Measurements from ENCODE around the gene GFI1. TPM values are rescaled to one million over a fixed set of nuclear protein-coding genes. Genes with fewer than 3 reads are reported as not detected.
A peak's percentile ranks its signal among the peaks of the same experiment; 100 is the strongest.

The GFI1 gene
- total and polyA plus RNA-seq, 2 of the 13 experiments (the other 11 are each of a cell fraction or from before 2014, with no cell fraction given): 10.3 to 10.5 TPM

GRCh38 chr1:92495392-92496063 is 8.8 kb upstream of the GFI1 start:
- in situ Hi-C loops (cut with HindIII; ENCODE audit: extremely low pct_ligation_motif_present, low pct_unique_long_range_greater_than_20kb): no loop called here
- WGBS (ENCODE audit: low lambda C conversion rate): 71% methylated on average over 2 of the region's 2 CpGs
- H3K27me3 ChIP-seq (ENCODE audit: control insufficient read depth in 1 of 2, insufficient read depth in 2 of 2, low read length in 2 of 2): no peaks in the 10 kb centered on the region

GRCh38 chr1:92494485-92495141 is 7.9 kb upstream of the GFI1 start:
- DNase-seq (ENCODE audit: low spot score) (no peak), FAIRE-seq (no peak), ATAC-seq (peak; percentile 48)
- intact Hi-C loops (cut with micrococcal nuclease; ENCODE audit: unreplicated experiment) (no loop called here), in situ Hi-C loops (cut with HindIII; ENCODE audit: extremely low pct_ligation_motif_present, low pct_unique_long_range_greater_than_20kb) (no loop called here)
- no TSS peak for BruUV-seq (replicated peaks)
- H3K27ac ChIP-seq (ENCODE audit: extremely low read length, insufficient read depth, low read length): no peak overlapping the region
- no peaks in the 10 kb centered on the region for H3K79me2 ChIP-seq (ENCODE audit: insufficient read depth, low read length)
- no peak overlapping the region for H3K9ac ChIP-seq (ENCODE audit: insufficient read depth, low read depth, low read length)
- H3K4me2 ChIP-seq (ENCODE audit: low read depth, low read length): peak overlapping the region; percentile 34
- WGBS (ENCODE audit: low lambda C conversion rate): 46% methylated on average over 4 of the region's 4 CpGs
- POLR2A ChIA-PET: no interaction called here
- no peaks in the 10 kb centered on the region for H3K36me3 ChIP-seq (replicated peaks in 1 of 2; ENCODE audit: control insufficient read depth in 1 of 2, insufficient read depth in 2 of 2, low read length in 2 of 2)
- CTCF ChIA-PET (ENCODE audit: low intra/inter-chr PET ratio, low total read pairs): no interaction called here
- peaks cover 39% of the 10 kb centered on the region for H3K4me1 ChIP-seq (ENCODE audit: insufficient read depth, low read length)
- H3K9me3 ChIP-seq (ENCODE audit: low read length): no peaks in the 10 kb centered on the region
- no peaks in the 10 kb centered on the region for H4K20me1 ChIP-seq (ENCODE audit: insufficient read depth, low read length)
- H3K27me3 ChIP-seq (ENCODE audit: control insufficient read depth in 1 of 2, insufficient read depth in 2 of 2, low read length in 2 of 2): no peaks in the 10 kb centered on the region
- no peak overlapping the region for H2AFZ ChIP-seq (ENCODE audit: low read length)
- H3K4me3 ChIP-seq (replicated peaks in 1 of 3; ENCODE audit: insufficient read depth in 1 of 3, low read depth in 2 of 3, low read length in 3 of 3): no peak overlapping the region
- no peak for TF ChIP-seq ZMAT5 (CRISPR knock-in tag; IDR thresholded peaks at IDR 0.05; ENCODE audit: borderline replicate concordance, low read depth)
- TF ChIP-seq, protein P1, sequence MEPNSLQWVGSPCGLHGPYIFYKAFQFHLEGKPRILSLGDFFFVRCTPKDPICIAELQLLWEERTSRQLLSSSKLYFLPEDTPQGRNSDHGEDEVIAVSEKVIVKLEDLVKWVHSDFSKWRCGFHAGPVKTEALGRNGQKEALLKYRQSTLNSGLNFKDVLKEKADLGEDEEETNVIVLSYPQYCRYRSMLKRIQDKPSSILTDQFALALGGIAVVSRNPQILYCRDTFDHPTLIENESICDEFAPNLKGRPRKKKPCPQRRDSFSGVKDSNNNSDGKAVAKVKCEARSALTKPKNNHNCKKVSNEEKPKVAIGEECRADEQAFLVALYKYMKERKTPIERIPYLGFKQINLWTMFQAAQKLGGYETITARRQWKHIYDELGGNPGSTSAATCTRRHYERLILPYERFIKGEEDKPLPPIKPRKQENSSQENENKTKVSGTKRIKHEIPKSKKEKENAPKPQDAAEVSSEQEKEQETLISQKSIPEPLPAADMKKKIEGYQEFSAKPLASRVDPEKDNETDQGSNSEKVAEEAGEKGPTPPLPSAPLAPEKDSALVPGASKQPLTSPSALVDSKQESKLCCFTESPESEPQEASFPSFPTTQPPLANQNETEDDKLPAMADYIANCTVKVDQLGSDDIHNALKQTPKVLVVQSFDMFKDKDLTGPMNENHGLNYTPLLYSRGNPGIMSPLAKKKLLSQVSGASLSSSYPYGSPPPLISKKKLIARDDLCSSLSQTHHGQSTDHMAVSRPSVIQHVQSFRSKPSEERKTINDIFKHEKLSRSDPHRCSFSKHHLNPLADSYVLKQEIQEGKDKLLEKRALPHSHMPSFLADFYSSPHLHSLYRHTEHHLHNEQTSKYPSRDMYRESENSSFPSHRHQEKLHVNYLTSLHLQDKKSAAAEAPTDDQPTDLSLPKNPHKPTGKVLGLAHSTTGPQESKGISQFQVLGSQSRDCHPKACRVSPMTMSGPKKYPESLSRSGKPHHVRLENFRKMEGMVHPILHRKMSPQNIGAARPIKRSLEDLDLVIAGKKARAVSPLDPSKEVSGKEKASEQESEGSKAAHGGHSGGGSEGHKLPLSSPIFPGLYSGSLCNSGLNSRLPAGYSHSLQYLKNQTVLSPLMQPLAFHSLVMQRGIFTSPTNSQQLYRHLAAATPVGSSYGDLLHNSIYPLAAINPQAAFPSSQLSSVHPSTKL (CRISPR knock-in tag; IDR thresholded peaks at IDR 0.05): peak; percentile 37; the same call in 1 of the 2 replicates
- 0 out of 4 replicates have a peak, but pooled peaks of 1 of the 2 experiments have one; percentile 16 for TF ChIP-seq ATF4 (CRISPR knock-in tag; IDR thresholded peaks at IDR 0.05)
- TF ChIP-seq MAFF (IDR thresholded peaks at IDR 0.05; ENCODE audit: low read depth, low read length): peak; percentile 86
- TF ChIP-seq ISL2 (CRISPR knock-in tag; IDR thresholded peaks at IDR 0.05): peak; percentile 54; the same call in 1 of the 2 replicates

More at GRCh38 chr1:92495392-92496063, 8.8 kb upstream of the GFI1 start:
- BruUV-seq (replicated peaks): no TSS peak
- no peaks in the 10 kb centered on the region for H4K20me1 ChIP-seq (ENCODE audit: insufficient read depth, low read length)
- H3K9ac ChIP-seq (ENCODE audit: insufficient read depth, low read depth, low read length): no peak overlapping the region
- H2AFZ ChIP-seq (ENCODE audit: low read length): no peak overlapping the region
- no peak overlapping the region for H3K27ac ChIP-seq (ENCODE audit: extremely low read length, insufficient read depth, low read length)
- CTCF ChIA-PET (ENCODE audit: low intra/inter-chr PET ratio, low total read pairs): no interaction called here
- intact Hi-C loops (cut with micrococcal nuclease; ENCODE audit: unreplicated experiment): no loop called here
- H3K4me2 ChIP-seq (ENCODE audit: low read depth, low read length): no peak overlapping the region
- peaks cover 39% of the 10 kb centered on the region for H3K4me1 ChIP-seq (ENCODE audit: insufficient read depth, low read length)
- ATAC-seq: no peak
- H3K4me3 ChIP-seq (replicated peaks in 1 of 3; ENCODE audit: insufficient read depth in 1 of 3, low read depth in 2 of 3, low read length in 3 of 3): no peak overlapping the region
- no peaks in the 10 kb centered on the region for H3K9me3 ChIP-seq (ENCODE audit: low read length)
- H3K36me3 ChIP-seq (replicated peaks in 1 of 2; ENCODE audit: control insufficient read depth in 1 of 2, insufficient read depth in 2 of 2, low read length in 2 of 2): no peaks in the 10 kb centered on the region
- no peak for FAIRE-seq
- TF ChIP-seq PRPF4 (IDR thresholded peaks at IDR 0.05; ENCODE audit: low read depth, low read length, poor library complexity, severe bottlenecking): no peak
- TF ChIP-seq ZNF781 (CRISPR knock-in tag; IDR thresholded peaks at IDR 0.05; ENCODE audit: borderline replicate concordance, not compliant biosample characterization): no peak
- no peak for DNase-seq (ENCODE audit: low spot score)
- POLR2A ChIA-PET: no interaction called here
- no peaks in the 10 kb centered on the region for H3K79me2 ChIP-seq (ENCODE audit: insufficient read depth, low read length)

Data from HepG2 (cell line).